ENCODE results near the gene HEMGN. TPM values are rescaled to one million over a fixed set of nuclear protein-coding genes. Genes with fewer than 3 reads are reported as not detected.

Gene HEMGN
- total and polyA plus RNA-seq, 10 of the 15 experiments (the other 5 are each of a cell fraction or from before 2014, with no cell fraction given): 0.03 to 0.28 (median 0.09) TPM; not detected in 4

DNA sequence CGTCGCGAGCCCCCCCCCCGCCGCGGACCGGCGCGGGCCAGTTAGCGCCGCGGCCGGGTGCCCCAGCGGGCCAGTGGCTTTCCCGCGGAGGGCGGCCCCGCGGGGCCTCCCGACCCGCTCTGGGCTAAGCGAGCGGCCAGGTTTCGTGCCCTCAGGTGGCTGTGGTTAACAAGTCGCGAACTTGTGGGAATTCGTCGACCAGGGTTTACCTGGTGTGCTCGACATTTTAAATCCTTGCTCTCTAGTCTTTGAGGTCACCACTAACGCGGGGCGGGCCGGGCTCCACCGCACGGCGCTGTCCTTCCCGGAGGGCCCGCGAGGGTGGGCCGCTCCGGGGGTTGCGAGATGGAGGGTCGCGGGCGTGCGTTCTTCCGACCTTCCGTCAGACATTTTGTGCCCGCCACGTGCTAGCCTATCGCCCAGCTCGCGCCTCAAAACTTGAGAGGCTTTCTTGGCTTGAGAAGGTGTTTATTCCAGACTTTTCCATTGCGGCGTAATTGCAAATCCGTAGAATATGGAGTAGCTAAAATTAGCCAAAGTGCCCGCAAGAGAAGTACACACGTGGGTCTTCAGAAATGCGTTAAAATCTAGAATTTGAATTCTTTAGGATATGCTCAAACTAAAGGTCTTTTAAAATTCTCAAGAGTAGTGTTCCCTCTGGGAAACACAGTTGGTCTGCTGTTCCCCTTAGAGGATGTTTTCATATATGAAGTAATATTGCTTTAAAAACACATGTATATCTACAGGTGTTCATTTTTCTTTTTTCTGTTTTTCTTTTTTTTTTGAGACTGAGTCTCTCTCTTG, 47.3 kb upstream of the HEMGN start:
- no peaks in the 10 kb centered on the region for H3K36me3 ChIP-seq (ENCODE audit: control insufficient read depth in 2 of 2, insufficient read depth in 2 of 2, low read length in 1 of 2)
- H3K27ac ChIP-seq (ENCODE audit: control insufficient read depth, insufficient read depth): peak overlapping the region; percentile 99
- no peaks in the 10 kb centered on the region for H3K27me3 ChIP-seq (replicated peaks in 1 of 2; ENCODE audit: control insufficient read depth in 2 of 2, insufficient read depth in 2 of 2, low read length in 1 of 2)
- peak overlapping the region; percentile 41 for H2AFZ ChIP-seq (ENCODE audit: control insufficient read depth, low read depth, low read length)
- in situ Hi-C loops (cut with MboI) (no loop called here), intact Hi-C loops (cut with micrococcal nuclease; ENCODE audit: unreplicated experiment) (no loop called here)
- ChIA-PET SMC1A (ENCODE audit: uncharacterized antibody, unreplicated experiment) (interaction anchor here (1.6 to 1.7 kb wide), 2 partner anchors 62 kb away, joined by 3 to 4 read pairs; no protein-coding TSS in a partner anchor), RAD21 (ENCODE audit: unreplicated experiment) (interaction anchor here (0.6 to 3.5 kb wide), 5 partner anchors 26 to 63 kb away, joined by 3 to 17 read pairs (median 5); partner anchors contain the start of gene TRMO), CTCF (interaction anchor here (1.1 to 4.3 kb wide), 3 partner anchors 50 to 62 kb away, joined by 3 to 29 read pairs (median 6); partner anchors contain the start of gene TRMO), POLR2A (interaction anchor here (1.0 to 1.5 kb wide), 3 partner anchors 50 to 71 kb away, joined by 3 to 4 read pairs (median 4); partner anchors contain the start of gene NANS)
- peak; percentile 9 for DNase-seq (ENCODE audit: low read depth, low spot score)
- 2% methylated on average over 55 of the region's 59 CpGs for WGBS (ENCODE audit: insufficient coverage, insufficient replicate concordance, low lambda C conversion rate, missing lambda C conversion rate)
- peaks cover 80% of the 10 kb centered on the region for H3K79me2 ChIP-seq (ENCODE audit: control insufficient read depth, insufficient read depth, low read length)
- FAIRE-seq: no peak
- no peaks in the 10 kb centered on the region for H4K20me1 ChIP-seq (ENCODE audit: control insufficient read depth, insufficient read depth)
- peak overlapping the region; percentile 84 for H3K4me3 ChIP-seq
- H3K4me2 ChIP-seq (ENCODE audit: control insufficient read depth, insufficient read depth): peak overlapping the region; percentile 77
- H3K9ac ChIP-seq (ENCODE audit: control insufficient read depth, insufficient read depth, low read length): peak overlapping the region; percentile 99
- no peaks in the 10 kb centered on the region for H3K9me3 ChIP-seq (replicated peaks; ENCODE audit: control insufficient read depth, insufficient read depth, low read length)
- H3K4me1 ChIP-seq (ENCODE audit: control insufficient read depth, insufficient read depth, low read length): peaks cover 23% of the 10 kb centered on the region
- peak; percentile 3 for ATAC-seq
- no TSS peak for BruUV-seq (replicated peaks)
- TF ChIP-seq RB1 (IDR thresholded peaks at IDR 0.05; ENCODE audit: borderline replicate concordance) (peak; percentile 39; the same call in 1 of the 2 replicates), DPF2 (IDR thresholded peaks at IDR 0.05) (peak; percentile 33), NR2F1 (conservative IDR thresholded peaks at IDR 0.05) (peak; percentile 53), POU2F2 (IDR thresholded peaks at IDR 0.05; ENCODE audit: borderline replicate concordance, low read depth, low read length) (no peak; the same call in 2 of the 3 replicates), IKZF2 (IDR thresholded peaks at IDR 0.05) (0 out of 4 replicates have a peak, but pooled peaks have one; percentile 21 to 28), RUNX3 (IDR thresholded peaks at IDR 0.05; ENCODE audit: low read length) (peak; percentile 10; the same call in 1 of the 2 replicates), TARDBP (IDR thresholded peaks at IDR 0.05; ENCODE audit: borderline replicate concordance) (0 out of 2 replicates have a peak, but pooled peaks have one; percentile 12), RAD21 (IDR thresholded peaks at IDR 0.05; ENCODE audit: insufficient read depth, low read depth, low read length) (no peak), ATF7 (IDR thresholded peaks at IDR 0.05; ENCODE audit: low read depth) (no peak), CBFB (IDR thresholded peaks at IDR 0.05; ENCODE audit: low read depth) (0 out of 2 replicates have a peak, but pooled peaks have one; percentile 7), MYC (IDR thresholded peaks at IDR 0.05; ENCODE audit: insufficient read depth, insufficient read length, insufficient replicate concordance, low read length, severe bottlenecking) (peak; percentile 68), BACH1 (IDR thresholded peaks at IDR 0.05; ENCODE audit: borderline replicate concordance) (peak; percentile 24), MAX (IDR thresholded peaks at IDR 0.05; ENCODE audit: low read depth, low read length) (peak; percentile 90), ZNF217 (IDR thresholded peaks at IDR 0.05) (0 out of 2 replicates have a peak, but pooled peaks have one; percentile 67), GATAD2B (conservative IDR thresholded peaks at IDR 0.05; ENCODE audit: low read depth) (peak; percentile 51), EP300 (IDR thresholded peaks at IDR 0.05; ENCODE audit: borderline replicate concordance in 1 of 2, control insufficient read depth in 1 of 2, low read depth in 2 of 2, low read length in 2 of 2) (no peak; a peak in 1 of 4 replicates), LARP7 (IDR thresholded peaks at IDR 0.05) (peak; percentile 74; the same call in 1 of the 2 replicates)
- TF ChIP-seq, protein P1, sequence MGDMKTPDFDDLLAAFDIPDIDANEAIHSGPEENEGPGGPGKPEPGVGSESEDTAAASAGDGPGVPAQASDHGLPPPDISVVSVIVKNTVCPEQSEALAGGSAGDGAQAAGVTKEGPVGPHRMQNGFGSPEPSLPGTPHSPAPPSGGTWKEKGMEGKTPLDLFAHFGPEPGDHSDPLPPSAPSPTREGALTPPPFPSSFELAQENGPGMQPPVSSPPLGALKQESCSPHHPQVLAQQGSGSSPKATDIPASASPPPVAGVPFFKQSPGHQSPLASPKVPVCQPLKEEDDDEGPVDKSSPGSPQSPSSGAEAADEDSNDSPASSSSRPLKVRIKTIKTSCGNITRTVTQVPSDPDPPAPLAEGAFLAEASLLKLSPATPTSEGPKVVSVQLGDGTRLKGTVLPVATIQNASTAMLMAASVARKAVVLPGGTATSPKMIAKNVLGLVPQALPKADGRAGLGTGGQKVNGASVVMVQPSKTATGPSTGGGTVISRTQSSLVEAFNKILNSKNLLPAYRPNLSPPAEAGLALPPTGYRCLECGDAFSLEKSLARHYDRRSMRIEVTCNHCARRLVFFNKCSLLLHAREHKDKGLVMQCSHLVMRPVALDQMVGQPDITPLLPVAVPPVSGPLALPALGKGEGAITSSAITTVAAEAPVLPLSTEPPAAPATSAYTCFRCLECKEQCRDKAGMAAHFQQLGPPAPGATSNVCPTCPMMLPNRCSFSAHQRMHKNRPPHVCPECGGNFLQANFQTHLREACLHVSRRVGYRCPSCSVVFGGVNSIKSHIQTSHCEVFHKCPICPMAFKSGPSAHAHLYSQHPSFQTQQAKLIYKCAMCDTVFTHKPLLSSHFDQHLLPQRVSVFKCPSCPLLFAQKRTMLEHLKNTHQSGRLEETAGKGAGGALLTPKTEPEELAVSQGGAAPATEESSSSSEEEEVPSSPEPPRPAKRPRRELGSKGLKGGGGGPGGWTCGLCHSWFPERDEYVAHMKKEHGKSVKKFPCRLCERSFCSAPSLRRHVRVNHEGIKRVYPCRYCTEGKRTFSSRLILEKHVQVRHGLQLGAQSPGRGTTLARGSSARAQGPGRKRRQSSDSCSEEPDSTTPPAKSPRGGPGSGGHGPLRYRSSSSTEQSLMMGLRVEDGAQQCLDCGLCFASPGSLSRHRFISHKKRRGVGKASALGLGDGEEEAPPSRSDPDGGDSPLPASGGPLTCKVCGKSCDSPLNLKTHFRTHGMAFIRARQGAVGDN (IDR thresholded peaks at IDR 0.05): peak; percentile 71

Measured in GM12878 (cell line).